HG03558 (cell line): ENCODE results near the gene POU6F2.
A peak's percentile ranks its signal among the peaks of the same experiment; 100 is the strongest.

ENCODE experiments used
- ATAC-seq: cut with Tn5 transposase; IDR thresholded peaks from one replicate; pipeline ENCODE4 v1.9.1; 2021; ENCODE audit warnings: moderate number of reproducible peaks; ENCODE audit not compliant: unreplicated experiment; ENCODE audit errors: extremely low read depth

The POU6F2 gene

GRCh38 chr7:39461263-39461820 lies 483.6 kb downstream of the POU6F2 start:
- ATAC-seq: no peak

GRCh38 chr7:39463252-39463651 lies 485.5 kb downstream of the POU6F2 start:
- no peak for ATAC-seq

GRCh38 chr7:39464350-39465054 lies 486.8 kb downstream of the POU6F2 start:
- ATAC-seq: no peak

GRCh38 chr7:39465055-39465929 lies 487.6 kb downstream of the POU6F2 start:
- ATAC-seq: peak; percentile 86

- ATAC-seq: no peak
Measured at GRCh38 chr7:39468261-39468660, 490.6 kb downstream of the POU6F2 start.

GRCh38 chr7:39468808-39469374 lies 491.2 kb downstream of the POU6F2 start:
- ATAC-seq: no peak

GRCh38 chr7:39480901-39481300 lies 503.2 kb downstream of the POU6F2 start:
- ATAC-seq: no peak

GRCh38 chr7:39488467-39489393 lies 511.0 kb downstream of the POU6F2 start:
- ATAC-seq: no peak

GRCh38 chr7:39490296-39490695 lies 512.6 kb downstream of the POU6F2 start:
- no peak for ATAC-seq

GRCh38 chr7:39493934-39494333 lies 516.2 kb downstream of the POU6F2 start:
- no peak for ATAC-seq

- ATAC-seq: no peak
Measured at GRCh38 chr7:39501358-39501757, 523.6 kb downstream of the POU6F2 start.

- no peak for ATAC-seq
Measured at GRCh38 chr7:39504963-39505362, 527.3 kb downstream of the POU6F2 start.

GRCh38 chr7:39507866-39508551 lies 530.3 kb downstream of the POU6F2 start:
- ATAC-seq: no peak

- no peak for ATAC-seq
Measured at GRCh38 chr7:39509436-39509835, 531.7 kb downstream of the POU6F2 start.

- no peak for ATAC-seq
Measured at GRCh38 chr7:39509912-39510311, 532.2 kb downstream of the POU6F2 start.

GRCh38 chr7:39510864-39511354 lies 533.2 kb downstream of the POU6F2 start:
- ATAC-seq: no peak

- no peak for ATAC-seq
Measured at GRCh38 chr7:39515534-39516228, 538.0 kb downstream of the POU6F2 start.

GRCh38 chr7:39516498-39516897 lies 538.8 kb downstream of the POU6F2 start:
- ATAC-seq: no peak

- ATAC-seq: no peak
Measured at GRCh38 chr7:39517240-39517639, 539.5 kb downstream of the POU6F2 start.
